CD14-positive monocyte (primary cell): ENCODE data around the gene EDC4. TPM values are rescaled to one million over a fixed set of nuclear protein-coding genes. Genes with fewer than 3 reads are reported as not detected.

ENCODE experiments used
- DNase-seq, 3 donors: peaks; one replicate each; pipeline ENCODE4 v3.0.0-alpha.2; 2011 to 2022
- H2AFZ ChIP-seq: 2 replicates; pipeline ENCODE4 v1.6.0; 2012; ENCODE audit warnings: mild to moderate bottlenecking, low read depth, low read length, inconsistent platforms; ENCODE audit not compliant: insufficient read depth, poor library complexity, severe bottlenecking
- H3K27ac ChIP-seq, 2 donors: 1 replicate in 1 of 2; 2 replicates in 1 of 2; pipeline ENCODE4 v1.5.1; 2012 to 2013; ENCODE audit warnings: low read length in 2 of 2, control low read depth in 1 of 2, inconsistent platforms in 1 of 2, low read depth in 1 of 2, mild to moderate bottlenecking in 1 of 2
- H3K27me3 ChIP-seq, 2 donors: one replicate each; pipeline versions ENCODE4 v1.6.0 to v1.6.1; 2011 to 2013; ENCODE audit warnings: low read length in 2 of 2; ENCODE audit not compliant: control insufficient read depth in 2 of 2, insufficient read depth in 2 of 2
- H3K36me3 ChIP-seq, 2 donors: replicated peaks in 1 of 2; 1 replicate in 1 of 2; 2 replicates in 1 of 2; pipeline versions ENCODE4 v1.5.1 to v1.6.1; 2012 to 2013; ENCODE audit warnings: low read length in 2 of 2, control low read depth in 1 of 2, inconsistent platforms in 1 of 2, mild to moderate bottlenecking in 1 of 2; ENCODE audit not compliant: insufficient read depth in 2 of 2, control insufficient read depth in 1 of 2
- H3K4me1 ChIP-seq, 2 donors: 1 replicate in 1 of 2; 2 replicates in 1 of 2; pipeline versions ENCODE4 v1.5.1 to v1.6.1; 2012 to 2013; ENCODE audit warnings: low read length in 2 of 2, control low read depth in 1 of 2, inconsistent platforms in 1 of 2, mild to moderate bottlenecking in 1 of 2, moderate library complexity in 1 of 2; ENCODE audit not compliant: insufficient read depth in 2 of 2, control insufficient read depth in 1 of 2
- H3K4me2 ChIP-seq: replicated peaks from 2 replicates; pipeline ENCODE3; 2012; ENCODE audit warnings: low read length, moderate library complexity, mild to moderate bottlenecking; ENCODE audit not compliant: poor library complexity, severe bottlenecking; ENCODE audit errors: extremely low read depth
- H3K4me3 ChIP-seq, 3 experiments: fragments of 200-600 bp in 1 of 3; sonication (generic) in 1 of 3; replicated peaks in 1 of 3; 1 replicate in 2 of 3; 2 replicates in 1 of 3; pipeline ENCODE4 v1.5.1; 2011 to 2013; ENCODE audit warnings: low read length in 3 of 3, mild to moderate bottlenecking in 3 of 3, control low read depth in 2 of 3, low read depth in 2 of 3, inconsistent platforms in 1 of 3, moderate library complexity in 1 of 3
- H3K79me2 ChIP-seq: 2 replicates; pipeline ENCODE4 v1.6.0; 2012; ENCODE audit warnings: mild to moderate bottlenecking, control low read depth, inconsistent platforms, low read length, moderate library complexity; ENCODE audit not compliant: insufficient read depth
- H3K9ac ChIP-seq: 2 replicates; pipeline ENCODE4 v1.6.0; 2017; ENCODE audit warnings: low read length, mild to moderate bottlenecking; ENCODE audit not compliant: insufficient read depth, poor library complexity, severe bottlenecking
- H3K9me3 ChIP-seq, 2 donors: replicated peaks in 1 of 2; 1 replicate in 1 of 2; 2 replicates in 1 of 2; pipeline versions ENCODE4 v1.5.1 to v1.6.1; 2012 to 2013; ENCODE audit warnings: low read length in 2 of 2, control low read depth in 1 of 2; ENCODE audit not compliant: control insufficient read depth in 1 of 2, insufficient read depth in 1 of 2
- H4K20me1 ChIP-seq: 2 replicates; pipeline ENCODE4 v1.6.0; 2012; ENCODE audit warnings: mild to moderate bottlenecking, low read length, control low read depth, moderate library complexity; ENCODE audit not compliant: insufficient read depth
- H3K27ac Mint-ChIP-seq, 7 donors: one replicate each; pipeline ENCODE4 v1.8.0; 2020; ENCODE audit warnings: mild to moderate bottlenecking in 7 of 7, mixed read lengths in 7 of 7, moderate library complexity in 6 of 7, inconsistent platforms in 2 of 7
- H3K27me3 Mint-ChIP-seq, 3 donors: one replicate each; pipeline ENCODE4 v1.8.0; 2021 to 2022; ENCODE audit warnings: low read depth in 3 of 3, mild to moderate bottlenecking in 3 of 3, mixed read lengths in 3 of 3, moderate library complexity in 3 of 3, inconsistent platforms in 1 of 3
- H3K36me3 Mint-ChIP-seq, 2 donors: one replicate each; pipeline ENCODE4 v1.8.0; 2020; ENCODE audit warnings: mixed read lengths in 2 of 2, inconsistent platforms in 1 of 2, mild to moderate bottlenecking in 1 of 2
- H3K4me1 Mint-ChIP-seq: one replicate; pipeline ENCODE4 v1.8.0; 2020; ENCODE audit warnings: mild to moderate bottlenecking, mixed read lengths
- H3K4me3 Mint-ChIP-seq, 2 donors: one replicate each; pipeline ENCODE4 v1.8.0; 2020; ENCODE audit warnings: mild to moderate bottlenecking in 2 of 2, mixed read lengths in 2 of 2, moderate library complexity in 1 of 2
- H3K9me3 Mint-ChIP-seq, 7 donors: one replicate each; pipeline ENCODE4 v1.8.0; 2020 to 2022; ENCODE audit warnings: mixed read lengths in 7 of 7, mild to moderate bottlenecking in 6 of 7, moderate library complexity in 6 of 7, inconsistent platforms in 2 of 7
- CTCF ChIP-seq: fragments of 200-600 bp; IDR thresholded peaks from one replicate; pipeline ENCODE4 v1.8.0; 2022; ENCODE audit warnings: antibody characterized with exemption, mild to moderate bottlenecking
- WGBS: methylation state at CpG from one replicate; pipeline ENCODE4 v1.1.5; 2013; ENCODE audit warnings: missing lambda C conversion rate; ENCODE audit not compliant: insufficient coverage; 5-methylcytosine and 5-hydroxymethylcytosine counted together
- intact Hi-C, 2 donors: fragments of 100-400 bp; cut with micrococcal nuclease; formaldehyde crosslinking; loops; one replicate each; pipeline versions ENCODE4 v1.15.0 to v1.15.1; 2023
- polyA plus RNA-seq, 3 donors: library from polyadenylated mRNA; depleted of rRNA in 1 of 3; unstranded in 2 of 3; stranded (reverse) in 1 of 3; fragments of 300-500 nt in 2 of 3; fragments of >200 nt in 1 of 3; fragmentation: Illumina TruSeq in 2 of 3; gene quantifications; 1 replicate in 2 of 3; 2 replicates in 1 of 3; pipeline ENCODE4 v1.2.3, GENCODE V29; 2012 to 2021

Gene EDC4
- polyA plus RNA-seq, 3 donors: 13.7 to 84.9 (median 18.2) TPM

GRCh38 chr16:67883146-67883871 is 10.5 kb downstream of the EDC4 start:
- H3K4me1 ChIP-seq: no peaks in the 10 kb centered on the region
- H3K27me3 Mint-ChIP-seq: peaks cover 0 to 2% (median 2%) of the 10 kb centered on the region in 3 donors
- peaks cover 81 to 89% of the 10 kb centered on the region in 2 donors for H3K36me3 ChIP-seq

GRCh38 chr16:67883872-67884261 is 11.0 kb downstream of the EDC4 start:
- 66% methylated on average over 11 of the region's 11 CpGs for WGBS
- Histone ChIP-seq H3K4me2 (no peak overlapping the region), H3K4me1 (no peaks in the 10 kb centered on the region), H3K27me3 (no peaks in the 10 kb centered on the region), H3K4me3 (no peak overlapping the region), H3K9ac (no peak overlapping the region), H3K79me2 (no peaks in the 10 kb centered on the region), H3K27ac (peak overlapping the region in 1 of 2 donors; percentile 11), H3K9me3 (no peaks in the 10 kb centered on the region), H2AFZ (no peak overlapping the region), H3K36me3 (peaks cover 75 to 84% of the 10 kb centered on the region in 2 donors), H4K20me1 (peaks cover 3% of the 10 kb centered on the region)
- H3K27ac Mint-ChIP-seq: peak overlapping the region in 1 of 7 donors; percentile 43
- intact Hi-C loops: loop anchor here (2.0 to 10.0 kb wide), 3 partner anchors 178 to 351 kb away; partner anchors contain the start of gene ESRP2 (in 1 of the 2)
- H3K4me1 Mint-ChIP-seq: no peaks in the 10 kb centered on the region
- peak; percentile 27 to 53 (median 47) for DNase-seq
- H3K27me3 Mint-ChIP-seq: peaks cover 0 to 2% (median 2%) of the 10 kb centered on the region in 3 donors
- H3K36me3 Mint-ChIP-seq: peaks cover 60 to 86% of the 10 kb centered on the region in 2 donors
- TF ChIP-seq CTCF: peak; percentile 93
- no peak overlapping the region for H3K4me3 Mint-ChIP-seq
- no peaks in the 10 kb centered on the region for H3K9me3 Mint-ChIP-seq

More at GRCh38 chr16:67883146-67883871, 10.5 kb downstream of the EDC4 start:
- Histone ChIP-seq H3K27ac (peak overlapping the region in 1 of 2 donors; percentile 14), H3K9me3 (no peaks in the 10 kb centered on the region), H3K79me2 (no peaks in the 10 kb centered on the region), H4K20me1 (peaks cover 3% of the 10 kb centered on the region), H3K4me3 (no peak overlapping the region), H3K27me3 (no peaks in the 10 kb centered on the region), H3K9ac (no peak overlapping the region), H3K4me2 (no peak overlapping the region), H2AFZ (no peak overlapping the region)
- DNase-seq: no peak
- Mint-ChIP-seq H3K4me1 (no peaks in the 10 kb centered on the region), H3K4me3 (no peak overlapping the region), H3K27ac (peak overlapping the region in 5 of 7 donors; percentile 42 to 63 (median 54)), H3K9me3 (no peaks in the 10 kb centered on the region), H3K36me3 (peaks cover 65 to 89% of the 10 kb centered on the region in 2 donors)
- intact Hi-C loops: loop anchor here (2.0 to 10.0 kb wide), 3 partner anchors 179 to 351 kb away; partner anchors contain the start of gene ESRP2 (in 1 of the 2)
- TF ChIP-seq CTCF: no peak
- 90% methylated on average over 2 of the region's 6 CpGs for WGBS
